NT2/D1 (cell line): ENCODE measurements around the gene TRIL.

ENCODE experiments used
- YY1 ChIP-seq: IDR thresholded peaks from 2 replicates; pipeline ENCODE4 v1.6.1; 2011; ENCODE audit not compliant: insufficient read length, insufficient read depth
- ZNF274 ChIP-seq: IDR thresholded peaks from 2 replicates; pipeline ENCODE4 v1.6.1; 2011; ENCODE audit warnings: mild to moderate bottlenecking, low read depth, low read length

DNA sequence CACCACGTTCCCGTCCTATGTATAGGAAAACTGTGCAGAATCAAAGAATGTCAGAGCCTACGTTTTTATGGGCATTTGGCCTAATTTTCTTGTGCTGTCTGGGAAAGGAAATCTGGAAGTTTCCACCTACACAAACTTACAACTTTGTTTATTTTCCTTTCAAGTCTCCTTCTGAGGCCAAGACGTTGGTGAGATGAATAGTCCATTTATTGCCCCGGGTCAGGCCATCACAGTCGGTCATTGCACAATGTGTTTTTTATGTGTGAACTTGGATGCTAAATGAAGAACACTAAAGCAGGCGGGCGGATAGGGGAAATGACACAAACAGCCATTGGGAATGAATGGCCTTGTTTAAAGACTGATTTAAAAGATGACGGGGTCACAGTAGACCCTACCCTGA is 38.6 kb downstream of the TRIL start:
- TF ChIP-seq YY1 (no peak), ZNF274 (no peak)
